Prostate gland (tissue), 2 donors: Measurements from ENCODE around the gene RNF215.

Experiments
- POLR2AphosphoS5 ChIP-seq: sonication (generic); formaldehyde crosslinking; IDR thresholded peaks from one replicate; pipeline ENCODE4 v1.6.1; 2017; ENCODE audit warnings: antibody characterized with exemption
- TF ChIP-seq, protein P1 (sequence below), 4 experiments: fragments of 200-600 bp in 2 of 4; fragments of 450-650 bp in 2 of 4; sonication (generic) in 2 of 4; IDR thresholded peaks; 1 replicate in 3 of 4; 2 replicates in 1 of 4; pipeline ENCODE4 v1.5.1; 2016 to 2019; ENCODE audit warnings: antibody characterized with exemption in 4 of 4, mild to moderate bottlenecking in 2 of 4, moderate library complexity in 2 of 4

DNA sequence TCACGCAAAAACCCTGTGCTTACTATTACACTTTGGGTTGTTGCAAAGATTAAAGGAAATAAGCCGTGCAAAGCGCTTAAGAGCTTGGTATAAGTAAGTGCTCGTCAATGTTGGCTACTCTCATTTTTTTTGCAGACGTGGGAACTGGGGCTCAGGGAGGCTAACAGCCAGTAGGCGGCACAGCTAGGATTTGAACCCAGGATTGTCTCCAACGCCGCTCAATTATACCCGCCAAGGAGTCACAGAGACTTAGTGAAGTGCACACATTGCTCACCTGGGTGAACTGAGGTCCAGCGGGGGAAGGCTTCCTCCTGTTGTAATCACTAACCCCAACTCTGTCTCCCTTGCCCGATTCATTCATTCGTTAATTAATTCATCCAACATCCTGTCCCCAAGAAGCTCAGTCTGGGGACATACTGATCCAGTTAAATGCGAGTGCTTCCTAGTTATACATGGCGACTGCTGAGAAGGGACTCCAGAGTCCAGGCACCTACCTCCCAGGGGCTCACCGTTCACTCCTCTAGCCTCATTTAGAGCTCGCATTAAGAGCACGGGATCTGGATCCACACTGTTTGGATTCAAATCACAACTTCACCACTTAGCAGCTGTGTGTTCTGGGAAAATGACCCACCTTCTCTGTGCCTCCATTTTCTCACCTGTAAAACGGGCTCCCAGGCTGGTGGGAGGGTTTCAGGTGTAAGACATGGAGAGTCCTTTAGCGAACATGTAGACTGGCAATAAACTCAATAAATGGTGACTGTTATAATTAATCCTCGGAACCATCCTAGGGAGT is 37.5 kb upstream of the RNF215 start:
- TF ChIP-seq, protein P1, sequence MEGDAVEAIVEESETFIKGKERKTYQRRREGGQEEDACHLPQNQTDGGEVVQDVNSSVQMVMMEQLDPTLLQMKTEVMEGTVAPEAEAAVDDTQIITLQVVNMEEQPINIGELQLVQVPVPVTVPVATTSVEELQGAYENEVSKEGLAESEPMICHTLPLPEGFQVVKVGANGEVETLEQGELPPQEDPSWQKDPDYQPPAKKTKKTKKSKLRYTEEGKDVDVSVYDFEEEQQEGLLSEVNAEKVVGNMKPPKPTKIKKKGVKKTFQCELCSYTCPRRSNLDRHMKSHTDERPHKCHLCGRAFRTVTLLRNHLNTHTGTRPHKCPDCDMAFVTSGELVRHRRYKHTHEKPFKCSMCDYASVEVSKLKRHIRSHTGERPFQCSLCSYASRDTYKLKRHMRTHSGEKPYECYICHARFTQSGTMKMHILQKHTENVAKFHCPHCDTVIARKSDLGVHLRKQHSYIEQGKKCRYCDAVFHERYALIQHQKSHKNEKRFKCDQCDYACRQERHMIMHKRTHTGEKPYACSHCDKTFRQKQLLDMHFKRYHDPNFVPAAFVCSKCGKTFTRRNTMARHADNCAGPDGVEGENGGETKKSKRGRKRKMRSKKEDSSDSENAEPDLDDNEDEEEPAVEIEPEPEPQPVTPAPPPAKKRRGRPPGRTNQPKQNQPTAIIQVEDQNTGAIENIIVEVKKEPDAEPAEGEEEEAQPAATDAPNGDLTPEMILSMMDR (IDR thresholded peaks at IDR 0.05): no peak
- TF ChIP-seq POLR2AphosphoS5: no peak
